ENCODE data around the gene TTLL3.

GRCh38 chr3:9881441-9881840, 71.4 kb downstream of the TTLL3 start:
- TF ChIP-seq CTCF (IDR thresholded peaks at IDR 0.05; ENCODE audit: control extremely low read depth in 1 of 3, insufficient read depth in 1 of 3, low read depth in 1 of 3, low read length in 3 of 3) = no peak
- no peak for TF ChIP-seq MAFK (IDR thresholded peaks at IDR 0.05; ENCODE audit: low read depth, low read length)
- TF ChIP-seq EP300 (IDR thresholded peaks at IDR 0.05; ENCODE audit: borderline replicate concordance in 1 of 2, low read depth in 2 of 2, low read length in 2 of 2) = no peak

All from H1 (cell line).